ENCODE measurements around the gene ACY1. TPM values are rescaled to one million over a fixed set of nuclear protein-coding genes. Genes with fewer than 3 reads are reported as not detected.

ACY1 gene
- total and polyA plus RNA-seq, 2 donors (not counting 3 experiments of a cell fraction or from before 2014, with no cell fraction given): 13.4 to 32.9 TPM

DNA sequence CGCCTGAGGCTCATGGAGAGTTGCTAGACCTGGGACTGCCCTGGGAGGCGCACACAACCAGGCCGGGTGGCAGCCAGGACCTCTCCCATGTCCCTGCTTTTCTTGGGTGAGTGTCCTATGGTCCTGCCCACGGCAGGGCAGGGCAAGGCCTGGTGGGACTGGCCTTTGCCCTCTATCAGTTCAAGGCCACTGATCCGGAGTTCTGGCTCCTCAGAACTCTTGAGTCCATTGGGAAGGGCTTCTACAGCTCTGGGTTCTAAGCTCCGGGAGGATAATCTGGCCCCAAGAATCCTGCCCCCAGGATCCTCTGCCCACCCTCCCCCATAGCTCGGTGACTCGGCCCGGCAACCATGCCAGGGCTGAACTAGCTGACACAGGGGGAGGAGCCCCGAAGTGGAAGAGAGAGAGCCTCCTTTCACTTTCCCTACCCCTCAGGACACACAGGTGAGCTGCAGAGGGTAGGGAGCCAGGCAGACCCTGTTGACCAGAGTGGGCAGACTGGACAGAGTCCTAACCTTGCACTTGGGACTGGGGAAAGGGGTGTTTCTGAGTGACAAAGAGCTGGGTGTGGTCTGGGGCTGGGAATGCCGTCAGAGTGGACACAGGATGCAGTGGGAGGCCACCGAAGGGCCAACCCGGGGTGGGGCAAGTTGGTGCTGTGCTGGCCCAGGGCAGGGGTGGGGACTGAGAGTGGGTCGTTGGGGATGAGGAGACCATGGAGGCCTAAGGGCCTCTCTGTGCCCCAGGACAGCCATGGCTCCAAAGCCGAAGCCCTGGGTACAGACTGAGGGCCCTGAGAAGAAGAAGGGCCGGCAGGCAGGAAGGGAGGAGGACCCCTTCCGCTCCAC lies 40.5 kb upstream of the ACY1 start:
- FAIRE-seq: peak; percentile 38
- ChIA-PET CTCF (interaction anchor here (0.7 to 2.8 kb wide), 10 partner anchors 10 to 202 kb away, joined by 3 to 46 read pairs (median 4); partner anchors contain the start of genes ABHD14A, ABHD14B, DUSP7 and RPL29), POLR2A (interaction anchor here (0.6 to 2.1 kb wide), 4 partner anchors 11 to 53 kb away, joined by 3 to 6 read pairs (median 4); partner anchors contain the start of genes ABHD14B and RPL29)
- H4K20me1 ChIP-seq (replicated peaks; ENCODE audit: control insufficient read depth, extremely low read depth, insufficient read depth, low read length): no peaks in the 10 kb centered on the region
- H3K9me1 ChIP-seq (replicated peaks; ENCODE audit: control insufficient read depth, extremely low read depth, insufficient read depth, low read length): no peaks in the 10 kb centered on the region
- H3K9ac ChIP-seq (replicated peaks; ENCODE audit: extremely low read depth, insufficient read depth, low read length): peak overlapping the region; percentile 78
- H3K27ac ChIP-seq (ENCODE audit: insufficient read depth, low read depth, low read length): peak overlapping the region; percentile 80
- no peak for TF ChIP-seq JUN (IDR thresholded peaks at IDR 0.05; ENCODE audit: borderline replicate concordance, insufficient read depth, insufficient read length, low read depth)
- TF ChIP-seq, protein P1, sequence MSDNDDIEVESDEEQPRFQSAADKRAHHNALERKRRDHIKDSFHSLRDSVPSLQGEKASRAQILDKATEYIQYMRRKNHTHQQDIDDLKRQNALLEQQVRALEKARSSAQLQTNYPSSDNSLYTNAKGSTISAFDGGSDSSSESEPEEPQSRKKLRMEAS (IDR thresholded peaks at IDR 0.05; ENCODE audit: insufficient read depth, insufficient read length): no peak
- H3K4me3 ChIP-seq (replicated peaks in 1 of 3; ENCODE audit: insufficient read depth in 1 of 3, low read depth in 1 of 3, low read length in 3 of 3): peak overlapping the region in 2 of 3 experiments; percentile 39 to 40
- no peaks in the 10 kb centered on the region for H3K27me3 ChIP-seq (ENCODE audit: control insufficient read depth in 2 of 2, insufficient read depth in 2 of 2, low read length in 2 of 2)
- BruUV-seq (replicated peaks): TSS peak; percentile 90
- H3K4me1 ChIP-seq (ENCODE audit: control insufficient read depth, extremely low read depth, insufficient read depth, low read length): peaks cover 21% of the 10 kb centered on the region
- intact Hi-C loops (cut with micrococcal nuclease): loop anchor here (1.0 to 10.0 kb wide), 10 partner anchors 13 to 558 kb away; partner anchors contain the start of genes ABHD14B, ACY1, DCAF1 and MANF
- H3K79me2 ChIP-seq (ENCODE audit: control insufficient read depth, insufficient read depth, low read length): peaks cover 16% of the 10 kb centered on the region
- no peaks in the 10 kb centered on the region for H3K9me3 ChIP-seq (replicated peaks; ENCODE audit: control insufficient read depth, insufficient read depth, low read length)
- H2AFZ ChIP-seq (ENCODE audit: low read depth, low read length): peak overlapping the region; percentile 89
- peak overlapping the region; percentile 63 for H3K4me2 ChIP-seq (ENCODE audit: insufficient read depth, low read length)
- peak; percentile 23 for DNase-seq (ENCODE audit: low read depth, low spot score)
- peaks cover 0 to 4% of the 10 kb centered on the region in 2 experiments for H3K36me3 ChIP-seq (ENCODE audit: control insufficient read depth in 2 of 2, extremely low read depth in 1 of 2, insufficient read depth in 2 of 2, low read length in 2 of 2)
- dilution Hi-C loops (cut with MboI; ENCODE audit: extremely low pct_ligation_motif_present, low sequenced_read_pairs): no loop called here

Data from endothelial cell of umbilical vein (primary cell).